AG04450 (cell line): ENCODE results near the gene HBZ. TPM values are rescaled to one million over a fixed set of nuclear protein-coding genes. Genes with fewer than 3 reads are reported as not detected.

Experiments
- CTCF ChIA-PET: fragments of 300-600, 350-600 bp; formaldehyde crosslinking; extraction: SDS; loops from one replicate; lab custom pipeline; 2022; ENCODE audit warnings: antibody characterized with exemption, inconsistent platforms; lab: Charles Lee
- POLR2A ChIA-PET: fragments of 350-600 bp; formaldehyde crosslinking; extraction: SDS; loops from one replicate; lab custom pipeline; 2021; ENCODE audit warnings: antibody characterized with exemption, inconsistent platforms; lab: Yijun Ruan, JAX
- DNase-seq: peaks from one replicate; pipeline ENCODE4 v3.0.0-alpha.2; 2011; ENCODE audit warnings: low read depth, low spot score
- H3K27ac ChIP-seq: one replicate; pipeline ENCODE4 v1.5.1; 2012; ENCODE audit warnings: low read depth, low read length, control low read depth
- H3K27me3 ChIP-seq: one replicate; pipeline ENCODE4 v1.6.0; 2012; ENCODE audit warnings: low read length; ENCODE audit not compliant: control insufficient read depth, insufficient read depth
- H3K4me3 ChIP-seq: 2 replicates; pipeline ENCODE4 v1.5.1; 2011; ENCODE audit warnings: mild to moderate bottlenecking, low read depth, low read length, control low read depth
- H3K9me3 ChIP-seq: 2 replicates; pipeline ENCODE4 v1.5.1; 2012; ENCODE audit warnings: low read length; ENCODE audit not compliant: control insufficient read depth, insufficient read depth
- polyA minus RNA-seq: library from RNA; depleted of rRNA, polyadenylated mRNA; stranded (reverse); fragments of >200 nt; gene quantifications from 2 replicates; pipeline ENCODE4 v1.2.3, GENCODE V29; 2011; rRNA and poly(A)+ RNA removed
- polyA plus RNA-seq: library from polyadenylated mRNA; depleted of rRNA; stranded (reverse); fragments of >200 nt; gene quantifications from 2 replicates; pipeline ENCODE4 v1.2.3, GENCODE V29; 2011; rRNA removed
- TF ChIP-seq, protein P1 (sequence below): IDR thresholded peaks from 2 replicates; pipeline ENCODE4 v1.5.1; 2011; ENCODE audit warnings: low read depth, low read length, control low read depth, inconsistent platforms

HBZ gene
- polyA plus RNA-seq (not detected in 2 replicates), polyA minus RNA-seq (0.41 and 0.96 TPM in 2 replicates)

DNA sequence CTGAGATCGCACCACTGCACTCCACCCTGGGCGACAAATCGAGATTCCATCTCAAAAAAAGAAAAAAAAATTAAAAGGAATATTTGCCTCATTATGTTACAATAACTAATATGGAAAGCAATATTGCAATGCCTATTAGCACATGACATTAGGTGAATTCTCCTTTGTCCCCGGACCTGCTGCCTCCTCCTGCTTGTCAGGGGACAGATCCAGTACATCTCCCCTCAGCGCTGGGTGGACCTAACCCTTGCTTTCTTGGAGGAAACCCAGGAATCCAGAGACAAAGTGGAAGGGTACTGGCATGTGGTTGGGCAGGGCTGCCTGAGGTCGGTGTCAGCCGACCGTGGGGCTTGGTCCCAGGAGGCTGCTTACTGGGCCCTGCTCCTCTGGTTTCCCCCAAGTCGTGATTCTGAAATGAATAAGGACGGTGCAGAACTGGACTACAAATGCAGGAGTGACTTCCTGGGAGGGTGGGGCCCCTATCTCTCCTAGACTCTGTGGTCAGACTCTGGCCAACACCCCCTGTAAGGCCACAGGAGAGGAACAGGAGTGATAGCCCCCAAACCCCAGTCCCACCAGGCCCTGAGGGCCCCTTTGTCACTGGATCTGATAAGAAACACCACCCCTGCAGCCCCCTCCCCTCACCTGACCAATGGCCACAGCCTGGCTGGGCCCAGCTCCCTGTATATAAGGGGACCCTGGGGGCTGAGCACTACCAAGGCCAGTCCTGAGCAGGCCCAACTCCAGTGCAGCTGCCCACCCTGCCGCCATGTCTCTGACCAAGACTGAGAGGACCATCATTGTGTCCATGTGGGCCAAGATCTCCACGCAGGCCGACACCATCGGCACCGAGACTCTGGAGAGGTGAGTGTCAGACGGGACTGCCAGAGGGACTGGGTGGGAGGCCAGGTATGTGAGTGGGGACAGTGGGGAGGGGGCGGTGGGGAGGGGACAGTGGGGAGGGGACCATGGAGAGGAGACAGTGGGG lies at the start of gene HBZ:
TSS of gene HBZ (plus strand) at position 504 of the 988 bp plus-strand sequence. CDS start at position 770, 266 bp downstream.
- TF ChIP-seq, protein P1, sequence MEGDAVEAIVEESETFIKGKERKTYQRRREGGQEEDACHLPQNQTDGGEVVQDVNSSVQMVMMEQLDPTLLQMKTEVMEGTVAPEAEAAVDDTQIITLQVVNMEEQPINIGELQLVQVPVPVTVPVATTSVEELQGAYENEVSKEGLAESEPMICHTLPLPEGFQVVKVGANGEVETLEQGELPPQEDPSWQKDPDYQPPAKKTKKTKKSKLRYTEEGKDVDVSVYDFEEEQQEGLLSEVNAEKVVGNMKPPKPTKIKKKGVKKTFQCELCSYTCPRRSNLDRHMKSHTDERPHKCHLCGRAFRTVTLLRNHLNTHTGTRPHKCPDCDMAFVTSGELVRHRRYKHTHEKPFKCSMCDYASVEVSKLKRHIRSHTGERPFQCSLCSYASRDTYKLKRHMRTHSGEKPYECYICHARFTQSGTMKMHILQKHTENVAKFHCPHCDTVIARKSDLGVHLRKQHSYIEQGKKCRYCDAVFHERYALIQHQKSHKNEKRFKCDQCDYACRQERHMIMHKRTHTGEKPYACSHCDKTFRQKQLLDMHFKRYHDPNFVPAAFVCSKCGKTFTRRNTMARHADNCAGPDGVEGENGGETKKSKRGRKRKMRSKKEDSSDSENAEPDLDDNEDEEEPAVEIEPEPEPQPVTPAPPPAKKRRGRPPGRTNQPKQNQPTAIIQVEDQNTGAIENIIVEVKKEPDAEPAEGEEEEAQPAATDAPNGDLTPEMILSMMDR, result no peak
- CTCF ChIA-PET, result no interaction called here
- Histone ChIP-seq H3K27me3 (peaks cover 3% of the 10 kb centered on the region), H3K27ac (no peak within 1 kb of the TSS), H3K4me3 (no peak within 1 kb of the TSS), H3K9me3 (peaks cover 4% of the 10 kb centered on the region; the same call in 1 of the 2 replicates)
- POLR2A ChIA-PET, result no interaction called here
- no peak for DNase-seq

DNA sequence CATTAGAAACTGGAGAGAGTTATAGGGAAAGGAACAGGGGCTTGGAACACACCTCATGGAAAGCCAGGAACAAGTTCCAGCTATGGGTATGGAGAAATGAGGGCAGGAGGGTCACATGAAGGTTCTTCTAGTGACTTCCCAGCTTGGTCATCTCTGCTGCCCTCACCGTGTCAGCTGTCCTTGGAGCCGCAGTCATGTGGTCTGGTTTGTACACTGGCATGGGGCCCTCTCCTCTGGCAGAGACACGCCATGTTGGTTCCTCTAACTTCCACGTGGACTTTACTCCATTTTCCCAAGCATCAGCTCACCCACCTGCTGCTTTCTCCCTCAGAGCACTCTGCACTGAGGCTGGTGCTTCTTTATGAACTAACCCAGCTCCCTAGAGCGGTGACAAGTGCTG lies 48.1 kb upstream of the HBZ start:
- DNase-seq, result no peak
- H3K4me3 ChIP-seq, result no peak overlapping the region
- H3K9me3 ChIP-seq, result no peaks in the 10 kb centered on the region
- TF ChIP-seq, protein P1, result no peak
- H3K27ac ChIP-seq, result no peak overlapping the region
- H3K27me3 ChIP-seq, result no peaks in the 10 kb centered on the region
- CTCF ChIA-PET, result interaction anchor here (1.2 to 4.2 kb wide), 5 partner anchors 8 to 258 kb away, joined by 3 to 89 read pairs (median 5); partner anchors contain the start of gene HBQ1
- POLR2A ChIA-PET, result no interaction called here

DNA sequence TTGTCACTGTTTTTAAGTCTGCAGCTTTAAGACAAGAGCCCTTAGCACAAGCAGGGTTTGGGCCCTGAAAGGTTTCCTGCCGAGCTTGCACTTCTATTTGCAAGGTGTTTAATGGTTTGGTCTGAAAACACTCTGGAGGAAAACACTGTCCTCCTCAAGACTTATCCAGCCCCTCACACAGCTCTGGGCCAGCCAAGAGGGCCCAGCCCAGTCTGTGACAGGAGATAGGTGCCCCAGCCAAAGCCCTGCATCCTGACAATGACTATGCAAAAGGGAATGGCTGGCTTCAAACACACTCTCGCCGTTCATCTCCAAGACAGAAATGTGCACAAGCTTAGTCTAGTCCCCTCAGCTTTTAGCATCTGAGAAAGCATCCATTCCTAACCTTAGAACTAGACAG lies 47.5 kb upstream of the HBZ start:
- Histone ChIP-seq H3K27ac (no peak overlapping the region), H3K27me3 (no peaks in the 10 kb centered on the region), H3K4me3 (no peak overlapping the region), H3K9me3 (no peaks in the 10 kb centered on the region)
- DNase-seq, result no peak
- ChIA-PET POLR2A (no interaction called here), CTCF (interaction anchor here (1.2 to 4.2 kb wide), 5 partner anchors 9 to 257 kb away, joined by 3 to 89 read pairs (median 5); partner anchors contain the start of gene HBQ1)
- TF ChIP-seq, protein P1, result no peak

DNA sequence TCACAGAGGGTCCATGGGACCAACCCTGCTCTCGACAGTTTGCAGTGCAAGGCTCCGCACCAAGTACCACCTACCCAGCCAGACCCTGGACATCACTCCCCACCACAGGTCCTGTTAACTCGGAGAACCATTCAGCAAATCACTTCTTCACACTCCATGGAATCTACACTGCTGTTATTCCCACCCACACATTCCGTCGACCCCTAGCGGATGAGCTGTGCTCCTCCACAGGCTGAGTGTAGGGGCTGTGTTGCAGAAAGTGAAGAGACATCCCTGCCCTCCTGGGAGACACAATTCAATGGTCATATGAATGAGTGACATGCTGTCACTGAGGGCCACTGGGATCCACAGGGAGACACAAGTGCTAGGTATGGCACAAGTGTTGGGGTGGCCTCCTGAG lies 46.9 kb upstream of the HBZ start:
- no peaks in the 10 kb centered on the region for H3K27me3 ChIP-seq
- ChIA-PET CTCF (interaction anchor here (2.0 to 4.2 kb wide), 7 partner anchors 9 to 256 kb away, joined by 7 to 89 read pairs (median 32); partner anchors contain the start of gene HBQ1), POLR2A (no interaction called here)
- no peaks in the 10 kb centered on the region for H3K9me3 ChIP-seq
- DNase-seq, result no peak
- H3K4me3 ChIP-seq, result no peak overlapping the region
- no peak overlapping the region for H3K27ac ChIP-seq
- TF ChIP-seq, protein P1, result no peak
